T-cell (primary cell): ENCODE results near the gene MRPL24. TPM values are rescaled to one million over a fixed set of nuclear protein-coding genes. Genes with fewer than 3 reads are reported as not detected.
"Not testable (repeated sequence)": the region's sequence is repeated elsewhere in the genome, so short reads cannot be mapped to it uniquely, and the experiment has no call there.

Source experiments
- ATAC-seq, 4 experiments: fragments of 200-7000 bp in 3 of 4; fragments of 150-1000 bp in 1 of 4; cut with Tn5 transposase; replicated peaks in 1 of 4; 1 replicate in 3 of 4; 2 replicates in 1 of 4; pipeline ENCODE4 v1.10.0; 2021; ENCODE audit warnings: moderate library complexity in 3 of 4, mild to moderate bottlenecking in 2 of 4, moderate number of reproducible peaks in 1 of 4
- CTCF ChIA-PET, 2 donors: fragments of 300-600 bp; sonication (Branson Sonifier 250); formaldehyde crosslinking; loops; one replicate each; lab custom pipeline; 2022; ENCODE audit warnings: antibody characterized with exemption in 2 of 2; lab: Charles Lee
- POLR2A ChIA-PET, 2 donors: fragments of 300-600 bp; sonication (Branson Sonifier 250); formaldehyde crosslinking; loops; one replicate each; lab custom pipeline; 2022; ENCODE audit warnings: antibody characterized with exemption in 2 of 2; lab: Charles Lee
- DNase-seq, 35 experiments: peaks; one replicate each; pipeline versions ENCODE4 v3.0.0 to v3.0.0-alpha.2; 2013 to 2023
- H3K27ac ChIP-seq: one replicate; pipeline ENCODE4 v1.5.1; 2013; ENCODE audit warnings: low read length
- H3K27me3 ChIP-seq, 2 experiments: replicated peaks in 1 of 2; 1 replicate in 1 of 2; 2 replicates in 1 of 2; pipeline versions ENCODE4 v1.6.1 to v1.7.0; 2013; ENCODE audit warnings: low read length in 1 of 2, mixed read lengths in 1 of 2; ENCODE audit not compliant: control insufficient read depth in 2 of 2, insufficient read depth in 2 of 2; ENCODE audit errors: extremely low read depth in 1 of 2
- H3K36me3 ChIP-seq, 2 donors: 1 replicate in 1 of 2; 2 replicates in 1 of 2; pipeline versions ENCODE4 v1.6.1 to v1.7.0; 2013; ENCODE audit warnings: low read length in 1 of 2; ENCODE audit not compliant: control insufficient read depth in 2 of 2, insufficient read depth in 1 of 2; ENCODE audit errors: extremely low read depth in 1 of 2
- H3K4me1 ChIP-seq, 2 experiments: 1 replicate in 1 of 2; 2 replicates in 1 of 2; pipeline versions ENCODE4 v1.6.1 to v1.7.0; 2013; ENCODE audit warnings: low read length in 2 of 2, mixed read lengths in 1 of 2; ENCODE audit not compliant: insufficient read depth in 2 of 2, control insufficient read depth in 1 of 2; ENCODE audit errors: extremely low read depth in 1 of 2
- H3K4me3 ChIP-seq, 2 donors: 1 replicate in 1 of 2; 2 replicates in 1 of 2; pipeline versions ENCODE4 v1.5.1 to v1.7.0; 2013; ENCODE audit warnings: mild to moderate bottlenecking in 2 of 2, low read length in 1 of 2, moderate library complexity in 1 of 2; ENCODE audit not compliant: control insufficient read depth in 1 of 2; ENCODE audit errors: extremely low read depth in 1 of 2
- H3K9me3 ChIP-seq: 2 replicates; pipeline ENCODE4 v1.7.0; 2013
- H3K27ac Mint-ChIP-seq, 2 donors: one replicate each; pipeline ENCODE4 v1.8.0; 2020 to 2021; ENCODE audit warnings: mild to moderate bottlenecking in 2 of 2, mixed read lengths in 2 of 2
- H3K27me3 Mint-ChIP-seq, 2 donors: one replicate each; pipeline ENCODE4 v1.8.0; 2021 to 2022; ENCODE audit warnings: mixed read lengths in 2 of 2
- H3K36me3 Mint-ChIP-seq: one replicate; pipeline ENCODE4 v1.8.0; 2021; ENCODE audit warnings: mixed read lengths
- H3K4me1 Mint-ChIP-seq, 3 donors: one replicate each; pipeline ENCODE4 v1.8.0; 2020 to 2022; ENCODE audit warnings: mixed read lengths in 3 of 3, mild to moderate bottlenecking in 1 of 3
- H3K4me3 Mint-ChIP-seq, 3 donors: one replicate each; pipeline ENCODE4 v1.8.0; 2020 to 2022; ENCODE audit warnings: mild to moderate bottlenecking in 3 of 3, mixed read lengths in 3 of 3, moderate library complexity in 3 of 3
- H3K9me3 Mint-ChIP-seq, 3 donors: one replicate each; pipeline ENCODE4 v1.8.0; 2020 to 2022; ENCODE audit warnings: mixed read lengths in 3 of 3
- whole genome bisulfite sequencing: methylation state at CpG from one replicate; pipeline ENCODE4 v1.1.5; 2013; ENCODE audit warnings: missing lambda C conversion rate; ENCODE audit not compliant: insufficient coverage; 5-methylcytosine and 5-hydroxymethylcytosine counted together
- total RNA-seq, 35 experiments: library from RNA in 6 of 35; stranded (reverse) in 6 of 35; fragments of 120-200 nt in 1 of 35; gene quantifications; one replicate each; pipeline versions ENCODE4 v1.2.1 to v1.2.4 and lab custom pipeline; 2013 to 2026

MRPL24 gene
- total RNA-seq, 5 donors from 2014 or later (not counting 1 experiment from before 2014, with no cell fraction given), result 23.8 to 66.6 (median 52.6) TPM

- ChIA-PET POLR2A (no interaction called here), CTCF (interaction anchor here in 1 of 2 donors (0.7 to 2.3 kb wide), 2 partner anchors 37 to 40 kb away, joined by 4 to 7 read pairs; partner anchors contain the start of genes ISG20L2 and METTL25B)
- H3K4me3 ChIP-seq, result no peak overlapping the region
- ATAC-seq, result no peak
- WGBS, result 95% methylated on average over 4 of the region's 5 CpGs
- H3K4me3 Mint-ChIP-seq, result no peak overlapping the region
- no peaks in the 10 kb centered on the region for H3K27me3 ChIP-seq
- H3K9me3 Mint-ChIP-seq, result no peaks in the 10 kb centered on the region
- H3K9me3 ChIP-seq, result no peaks in the 10 kb centered on the region
- DNase-seq, result no peak
- H3K4me1 ChIP-seq, result peaks cover 18 to 29% of the 10 kb centered on the region in 2 experiments
- no peak overlapping the region for H3K27ac Mint-ChIP-seq
- peaks cover 5 to 7% of the 10 kb centered on the region in 2 donors for H3K36me3 ChIP-seq
- H3K27me3 Mint-ChIP-seq, result no peaks in the 10 kb centered on the region
- peaks cover 25 to 30% (median 25%) of the 10 kb centered on the region in 3 donors for H3K4me1 Mint-ChIP-seq
- H3K36me3 Mint-ChIP-seq, result peaks cover 10% of the 10 kb centered on the region
- H3K27ac ChIP-seq, result no peak overlapping the region
Measured at GRCh38 chr1:156765666-156766065, 24.8 kb upstream of the MRPL24 start.

- H3K9me3 ChIP-seq, H3K27ac Mint-ChIP-seq, ATAC-seq, H3K36me3 Mint-ChIP-seq, H3K27me3 Mint-ChIP-seq, DNase-seq, H3K4me3 Mint-ChIP-seq, POLR2A ChIA-PET, H3K36me3 ChIP-seq, H3K4me3 ChIP-seq, H3K27me3 ChIP-seq, H3K9me3 Mint-ChIP-seq, H3K27ac ChIP-seq: not testable (repeated sequence)
- WGBS, result 96% methylated on average over 9 of the region's 15 CpGs
- H3K4me1 Mint-ChIP-seq, result peaks cover 20 to 25% (median 20%) of the 10 kb centered on the region in 3 donors
- peaks cover 17 to 25% of the 10 kb centered on the region in 2 experiments for H3K4me1 ChIP-seq
- CTCF ChIA-PET, result interaction anchor here in 1 of 2 donors (0.7 kb wide), 1 partner anchor 39 kb away, joined by 4 read pairs; no protein-coding TSS in a partner anchor
Measured at GRCh38 chr1:156765136-156765535, 24.2 kb upstream of the MRPL24 start.

- H3K9me3 Mint-ChIP-seq, result no peaks in the 10 kb centered on the region
- no peaks in the 10 kb centered on the region for H3K36me3 ChIP-seq
- DNase-seq, result no peak
- no peaks in the 10 kb centered on the region for H3K4me1 ChIP-seq
- H3K27ac Mint-ChIP-seq, result no peak overlapping the region
- H3K4me1 Mint-ChIP-seq, result peaks cover 0 to 5% (median 3%) of the 10 kb centered on the region in 3 donors
- ChIA-PET CTCF (no interaction called here), POLR2A (no interaction called here)
- 73% methylated on average over 2 of the region's 4 CpGs for WGBS
- no peaks in the 10 kb centered on the region for H3K27me3 Mint-ChIP-seq
- no peak for ATAC-seq
- H3K36me3 Mint-ChIP-seq, result no peaks in the 10 kb centered on the region
- H3K4me3 Mint-ChIP-seq, result no peak overlapping the region
- no peak overlapping the region for H3K27ac ChIP-seq
- no peaks in the 10 kb centered on the region for H3K27me3 ChIP-seq
- H3K4me3 ChIP-seq, result no peak overlapping the region
- no peaks in the 10 kb centered on the region for H3K9me3 ChIP-seq
Measured at GRCh38 chr1:156760796-156761104, 19.9 kb upstream of the MRPL24 start.

- Histone ChIP-seq H3K4me1 (no peaks in the 10 kb centered on the region), H3K4me3 (no peak overlapping the region), H3K27ac (no peak overlapping the region), H3K27me3 (no peaks in the 10 kb centered on the region), H3K36me3 (no peaks in the 10 kb centered on the region), H3K9me3 (no peaks in the 10 kb centered on the region)
- 78% methylated on average over 3 of the region's 6 CpGs for WGBS
- ChIA-PET CTCF (no interaction called here), POLR2A (no interaction called here)
- Mint-ChIP-seq H3K4me1 (peaks cover 0 to 8% (median 6%) of the 10 kb centered on the region in 3 donors), H3K27me3 (no peaks in the 10 kb centered on the region), H3K4me3 (no peak overlapping the region), H3K36me3 (no peaks in the 10 kb centered on the region), H3K9me3 (no peaks in the 10 kb centered on the region), H3K27ac (no peak overlapping the region)
- no peak for DNase-seq
- ATAC-seq, result no peak
Measured at GRCh38 chr1:156760092-156760795, 19.4 kb upstream of the MRPL24 start.

GRCh38 chr1:156757572-156758253 is 16.8 kb upstream of the MRPL24 start:
- H3K4me1 ChIP-seq, H3K9me3 Mint-ChIP-seq, H3K27me3 ChIP-seq, H3K36me3 ChIP-seq, H3K9me3 ChIP-seq, ATAC-seq, H3K36me3 Mint-ChIP-seq, H3K27me3 Mint-ChIP-seq, H3K4me3 ChIP-seq, H3K4me3 Mint-ChIP-seq, DNase-seq, H3K27ac Mint-ChIP-seq, POLR2A ChIA-PET, H3K27ac ChIP-seq: not testable (repeated sequence)
- 84% methylated on average over 4 of the region's 10 CpGs for WGBS
- CTCF ChIA-PET, result interaction anchor here in 1 of 2 donors (0.7 kb wide), 1 partner anchor 10 kb away, joined by 4 read pairs; the partner anchor contains the start of gene PRCC
- peaks cover 14 to 24% (median 15%) of the 10 kb centered on the region in 3 donors for H3K4me1 Mint-ChIP-seq

- Mint-ChIP-seq H3K27ac (no peak overlapping the region), H3K27me3 (no peaks in the 10 kb centered on the region), H3K4me3 (no peak overlapping the region), H3K36me3 (no peaks in the 10 kb centered on the region), H3K9me3 (no peaks in the 10 kb centered on the region), H3K4me1 (peaks cover 20 to 29% (median 20%) of the 10 kb centered on the region in 3 donors)
- no peak for DNase-seq
- CTCF ChIA-PET, result interaction anchor here (0.6 to 1.3 kb wide), 5 partner anchors 28 to 159 kb away, joined by 4 to 8 read pairs (median 7); partner anchors contain the start of genes ISG20L2 (in 1 of the 2) and METTL25B (in 1 of the 2)
- Histone ChIP-seq H3K27ac (no peak overlapping the region), H3K27me3 (no peaks in the 10 kb centered on the region), H3K9me3 (no peaks in the 10 kb centered on the region), H3K36me3 (no peaks in the 10 kb centered on the region), H3K4me3 (no peak overlapping the region), H3K4me1 (peaks cover 7 to 11% of the 10 kb centered on the region in 2 experiments)
- no peak for ATAC-seq
- POLR2A ChIA-PET, result interaction anchor here in 1 of 2 donors (0.6 kb wide), 1 partner anchor 134 kb away, joined by 3 read pairs; no protein-coding TSS in a partner anchor
- no CpG with 5 or more reads among the region's 1 CpG for WGBS
Measured at GRCh38 chr1:156756355-156756754, 15.5 kb upstream of the MRPL24 start.
